DMS79 treated with DMSO at 0.1 percent for 48 hours (cell line): Measurements from ENCODE around the gene MBLAC1.

Experiments used
- DNase-seq: peaks from one replicate; lab custom pipeline; 2025; lab: John Stamatoyannopoulos, UW

The MBLAC1 gene

GRCh38 chr7:100126931-100127865 lies at the start of gene MBLAC1:
TSS of gene MBLAC1 (plus strand) at chr7:100126967. CDS start at chr7:100127396, 429 bp downstream.
- DNase-seq, result peak; percentile 93

- no peak for DNase-seq
These were observed 49.6 kb upstream of the MBLAC1 start for GRCh38 chr7:100077205-100077604.

GRCh38 chr7:100079024-100079560 lies 47.7 kb upstream of the MBLAC1 start:
- DNase-seq, result no peak

- DNase-seq, result no peak
These were observed 45.7 kb upstream of the MBLAC1 start for GRCh38 chr7:100080907-100081534.

GRCh38 chr7:100081535-100082102 lies 45.1 kb upstream of the MBLAC1 start, which contains the start of gene ZNF3:
TSS of gene ZNF3 (minus strand) at chr7:100081723. CDS start at chr7:100077357, 4,366 bp downstream.
- DNase-seq, result peak; percentile 95

GRCh38 chr7:100082978-100083377 lies 43.8 kb upstream of the MBLAC1 start:
- no peak for DNase-seq

- no peak for DNase-seq
These were observed 41.3 kb upstream of the MBLAC1 start for GRCh38 chr7:100085515-100085914.

- no peak for DNase-seq
These were observed 39.6 kb upstream of the MBLAC1 start for GRCh38 chr7:100087055-100087750.

- no peak for DNase-seq
These were observed 38.6 kb upstream of the MBLAC1 start for GRCh38 chr7:100088095-100088620.

GRCh38 chr7:100088621-100089457 lies 37.9 kb upstream of the MBLAC1 start, which contains the start of gene COPS6:
TSS of gene COPS6 (plus strand) at chr7:100088969. CDS start at chr7:100088991, 22 bp downstream.
- peak; percentile 65 for DNase-seq

- peak; percentile 10 for DNase-seq
These were observed 37.1 kb upstream of the MBLAC1 start for GRCh38 chr7:100089458-100090196.

GRCh38 chr7:100090527-100091410 lies 36.0 kb upstream of the MBLAC1 start:
- no peak for DNase-seq

GRCh38 chr7:100091411-100092181 lies 35.2 kb upstream of the MBLAC1 start:
- DNase-seq, result no peak

GRCh38 chr7:100093054-100093453 lies 33.7 kb upstream of the MBLAC1 start:
- DNase-seq, result no peak

- no peak for DNase-seq
These were observed 33.3 kb upstream of the MBLAC1 start for GRCh38 chr7:100093498-100093897.

- DNase-seq, result no peak
These were observed 32.8 kb upstream of the MBLAC1 start for GRCh38 chr7:100093925-100094486.

- no peak for DNase-seq
These were observed 31.5 kb upstream of the MBLAC1 start for GRCh38 chr7:100095289-100095688.

GRCh38 chr7:100095704-100096103 lies 31.1 kb upstream of the MBLAC1 start:
- no peak for DNase-seq
